Measurements from ENCODE around the gene JPH2. TPM values are rescaled to one million over a fixed set of nuclear protein-coding genes. Genes with fewer than 3 reads are reported as not detected.
"Not testable (repeated sequence)": the region's sequence is repeated elsewhere in the genome, so short reads cannot be mapped to it uniquely, and the experiment has no call there.

JPH2 gene
- total RNA-seq, 1 donor from 2014 or later, result 0.07 TPM

DNA sequence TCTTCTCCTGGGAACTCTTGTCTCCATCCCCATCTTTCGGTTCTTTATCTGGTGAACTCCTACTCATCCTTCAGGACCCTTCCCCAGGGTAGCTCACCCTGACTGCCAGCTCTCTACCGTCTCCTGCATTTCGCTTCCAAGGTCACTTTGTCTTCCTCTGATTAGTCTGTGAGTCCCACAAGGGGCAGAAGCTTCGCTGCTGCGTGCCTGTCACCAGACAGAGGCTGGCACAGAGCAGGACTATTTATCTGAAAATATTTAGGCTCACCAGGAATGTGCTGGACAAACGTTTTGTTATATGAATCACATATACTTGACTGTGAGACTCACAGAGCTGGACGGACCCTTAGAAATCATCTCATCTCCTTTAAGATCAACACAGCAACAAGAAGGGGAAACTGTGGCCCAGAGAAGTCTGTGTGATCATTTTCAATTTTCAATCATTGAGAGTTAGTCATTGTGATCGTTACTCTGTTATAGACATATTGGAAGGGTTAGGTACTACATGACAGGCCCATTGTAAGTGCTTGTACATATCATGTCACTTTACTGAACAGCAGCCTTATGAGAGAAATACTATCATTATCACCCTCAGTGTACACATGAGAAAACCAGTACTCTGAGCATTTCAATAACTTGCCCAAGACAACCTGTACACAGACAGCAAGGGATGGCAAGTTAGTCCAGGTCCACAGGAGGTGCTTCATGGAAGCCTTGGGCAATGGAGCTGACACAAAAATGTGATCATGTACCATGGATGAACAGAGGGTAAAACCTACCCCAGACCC lies 51.4 kb downstream of the JPH2 start:
- TF ChIP-seq, protein P1, sequence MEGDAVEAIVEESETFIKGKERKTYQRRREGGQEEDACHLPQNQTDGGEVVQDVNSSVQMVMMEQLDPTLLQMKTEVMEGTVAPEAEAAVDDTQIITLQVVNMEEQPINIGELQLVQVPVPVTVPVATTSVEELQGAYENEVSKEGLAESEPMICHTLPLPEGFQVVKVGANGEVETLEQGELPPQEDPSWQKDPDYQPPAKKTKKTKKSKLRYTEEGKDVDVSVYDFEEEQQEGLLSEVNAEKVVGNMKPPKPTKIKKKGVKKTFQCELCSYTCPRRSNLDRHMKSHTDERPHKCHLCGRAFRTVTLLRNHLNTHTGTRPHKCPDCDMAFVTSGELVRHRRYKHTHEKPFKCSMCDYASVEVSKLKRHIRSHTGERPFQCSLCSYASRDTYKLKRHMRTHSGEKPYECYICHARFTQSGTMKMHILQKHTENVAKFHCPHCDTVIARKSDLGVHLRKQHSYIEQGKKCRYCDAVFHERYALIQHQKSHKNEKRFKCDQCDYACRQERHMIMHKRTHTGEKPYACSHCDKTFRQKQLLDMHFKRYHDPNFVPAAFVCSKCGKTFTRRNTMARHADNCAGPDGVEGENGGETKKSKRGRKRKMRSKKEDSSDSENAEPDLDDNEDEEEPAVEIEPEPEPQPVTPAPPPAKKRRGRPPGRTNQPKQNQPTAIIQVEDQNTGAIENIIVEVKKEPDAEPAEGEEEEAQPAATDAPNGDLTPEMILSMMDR (conservative IDR thresholded peaks at IDR 0.05), result no peak
- Mint-ChIP-seq H3K36me3 (ENCODE audit: low read depth) (no peaks in the 10 kb centered on the region), H3K27ac (ENCODE audit: unreplicated experiment) (no peak overlapping the region)

DNA sequence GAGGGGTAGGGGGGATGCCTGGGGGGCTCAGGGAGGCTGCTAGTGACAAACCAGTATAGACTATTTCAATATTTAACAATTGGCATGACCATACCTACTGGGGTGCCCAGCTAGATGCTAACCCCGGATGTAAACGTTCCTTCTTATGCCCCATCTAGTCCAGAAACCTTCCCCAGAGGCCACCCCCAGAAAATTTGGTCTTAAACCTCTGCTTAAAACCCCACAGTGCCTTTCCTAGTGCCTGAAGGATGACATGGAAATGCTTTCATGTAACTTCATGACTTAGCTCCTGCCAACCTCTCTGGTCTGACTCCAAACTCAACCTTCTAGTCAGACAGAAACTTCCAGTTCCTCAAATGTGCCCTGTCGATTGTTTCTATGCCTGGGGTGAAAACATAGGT lies 52.0 kb downstream of the JPH2 start:
- H3K27me3 Mint-ChIP-seq (ENCODE audit: low read depth), result no peaks in the 10 kb centered on the region
- no peaks in the 10 kb centered on the region for H3K9me3 Mint-ChIP-seq
- TF ChIP-seq, protein P1 (conservative IDR thresholded peaks at IDR 0.05), result no peak
- H3K4me3 Mint-ChIP-seq, result no peak overlapping the region
- peaks cover 7% of the 10 kb centered on the region for H3K4me1 Mint-ChIP-seq
- no peaks in the 10 kb centered on the region for H3K36me3 Mint-ChIP-seq (ENCODE audit: low read depth)
- no peak overlapping the region for H3K27ac Mint-ChIP-seq (ENCODE audit: unreplicated experiment)
- DNase-seq (ENCODE audit: low read depth, low spot score), result no peak

More for the DNA sequence above, 51.4 kb downstream of the JPH2 start:
- Mint-ChIP-seq H3K4me3 (no peak overlapping the region), H3K27me3 (ENCODE audit: low read depth) (no peaks in the 10 kb centered on the region), H3K9me3 (no peaks in the 10 kb centered on the region), H3K4me1 (peaks cover 7% of the 10 kb centered on the region)
- DNase-seq (ENCODE audit: low read depth, low spot score), result no peak

DNA sequence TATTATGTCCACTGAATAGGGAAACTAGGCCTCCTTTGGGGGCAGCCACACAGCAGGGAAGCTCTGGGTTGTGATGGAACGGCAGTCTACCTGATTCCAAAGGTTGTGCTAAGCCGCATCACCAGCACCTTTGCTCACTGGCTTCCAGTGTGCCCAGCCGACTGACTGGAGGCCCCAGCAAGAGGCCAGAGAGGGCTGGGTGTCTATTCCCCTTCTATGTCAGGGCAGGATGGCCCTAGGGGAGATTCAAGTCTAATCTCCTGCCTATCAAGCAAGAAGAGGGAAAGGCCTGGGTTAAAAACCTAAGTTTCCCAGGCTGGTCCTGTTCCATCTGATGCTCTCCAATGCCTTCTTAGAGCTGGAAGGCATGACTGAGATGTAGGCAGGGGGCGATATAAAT lies 53.6 kb downstream of the JPH2 start:
- H3K4me1 Mint-ChIP-seq, result no peaks in the 10 kb centered on the region
- H3K9me3 Mint-ChIP-seq, result no peaks in the 10 kb centered on the region
- no peak for DNase-seq (ENCODE audit: low read depth, low spot score)
- H3K27me3 Mint-ChIP-seq (ENCODE audit: low read depth), result no peaks in the 10 kb centered on the region
- H3K36me3 Mint-ChIP-seq (ENCODE audit: low read depth), result no peaks in the 10 kb centered on the region
- no peak overlapping the region for H3K27ac Mint-ChIP-seq (ENCODE audit: unreplicated experiment)
- TF ChIP-seq, protein P1 (conservative IDR thresholded peaks at IDR 0.05), result no peak
- H3K4me3 Mint-ChIP-seq, result no peak overlapping the region

DNA sequence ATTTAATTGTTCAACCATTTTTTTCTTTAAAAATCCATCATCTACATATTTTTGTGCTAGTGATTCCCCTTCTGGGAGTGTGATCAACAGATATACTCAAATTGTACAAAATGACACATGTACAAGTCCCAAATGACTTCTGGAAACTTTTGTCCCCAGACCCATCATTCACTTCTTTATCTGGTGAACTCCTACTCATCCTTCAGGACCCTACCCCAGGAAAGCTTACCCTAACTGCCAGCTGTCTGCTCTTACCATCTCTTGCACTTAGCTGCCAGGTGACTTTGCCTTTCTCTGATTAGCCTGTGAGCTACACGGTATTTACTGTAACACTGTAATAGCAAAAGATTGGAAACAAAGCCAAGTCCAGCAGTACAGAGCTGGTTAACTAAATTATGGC lies 55.3 kb downstream of the JPH2 start:
- Mint-ChIP-seq H3K36me3 (ENCODE audit: low read depth) (no peaks in the 10 kb centered on the region), H3K4me1 (no peaks in the 10 kb centered on the region), H3K27me3 (ENCODE audit: low read depth) (no peaks in the 10 kb centered on the region), H3K9me3 (no peaks in the 10 kb centered on the region), H3K4me3 (no peak overlapping the region), H3K27ac (ENCODE audit: unreplicated experiment) (no peak overlapping the region)
- DNase-seq (ENCODE audit: low read depth, low spot score), result no peak
- TF ChIP-seq, protein P1 (conservative IDR thresholded peaks at IDR 0.05), result no peak

DNA sequence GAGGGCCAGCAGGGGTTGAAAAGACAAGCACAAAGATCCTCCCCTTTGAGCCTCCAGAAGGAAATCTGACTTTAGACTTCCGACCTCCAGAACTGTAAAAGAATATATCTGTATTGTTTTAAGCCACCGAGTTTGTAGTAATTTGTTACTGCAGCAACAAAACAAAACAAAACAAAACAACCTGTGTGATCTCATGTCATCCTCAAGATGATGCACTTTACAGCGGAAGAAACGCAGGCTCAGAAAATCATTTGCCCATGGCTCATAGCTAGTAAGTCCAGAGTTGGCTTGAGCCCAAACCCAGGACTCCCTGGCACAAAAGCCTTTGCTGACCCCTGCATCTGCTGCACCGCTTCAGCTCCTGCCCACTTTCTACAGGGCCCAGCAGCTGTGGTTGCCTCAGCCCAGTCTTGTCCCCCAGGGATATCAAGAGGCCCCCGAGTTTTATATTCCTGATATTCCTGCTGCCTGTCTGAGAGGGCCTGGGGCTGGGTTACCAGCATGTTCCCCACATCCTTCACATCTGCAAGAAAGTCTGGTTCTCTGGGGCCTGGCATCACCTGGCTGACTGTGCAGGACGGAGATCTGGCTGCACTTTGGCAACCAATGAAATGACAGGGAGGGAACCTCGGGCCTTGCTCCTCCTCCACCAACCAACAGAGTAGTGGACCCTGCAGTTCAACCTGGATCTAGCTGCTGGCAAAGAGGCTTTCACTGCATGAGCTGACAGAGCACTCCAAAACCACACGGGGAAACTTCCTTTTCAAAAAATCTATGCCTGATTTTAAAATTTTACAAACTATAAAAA lies 56.9 kb downstream of the JPH2 start:
- H3K4me1 Mint-ChIP-seq, result no peaks in the 10 kb centered on the region
- H3K27ac Mint-ChIP-seq (ENCODE audit: unreplicated experiment), result no peak overlapping the region
- H3K36me3 Mint-ChIP-seq (ENCODE audit: low read depth), result no peaks in the 10 kb centered on the region
- no peaks in the 10 kb centered on the region for H3K27me3 Mint-ChIP-seq (ENCODE audit: low read depth)
- no peak overlapping the region for H3K4me3 Mint-ChIP-seq
- DNase-seq (ENCODE audit: low read depth, low spot score), result no peak
- no peaks in the 10 kb centered on the region for H3K9me3 Mint-ChIP-seq
- TF ChIP-seq, protein P1 (conservative IDR thresholded peaks at IDR 0.05), result no peak

DNA sequence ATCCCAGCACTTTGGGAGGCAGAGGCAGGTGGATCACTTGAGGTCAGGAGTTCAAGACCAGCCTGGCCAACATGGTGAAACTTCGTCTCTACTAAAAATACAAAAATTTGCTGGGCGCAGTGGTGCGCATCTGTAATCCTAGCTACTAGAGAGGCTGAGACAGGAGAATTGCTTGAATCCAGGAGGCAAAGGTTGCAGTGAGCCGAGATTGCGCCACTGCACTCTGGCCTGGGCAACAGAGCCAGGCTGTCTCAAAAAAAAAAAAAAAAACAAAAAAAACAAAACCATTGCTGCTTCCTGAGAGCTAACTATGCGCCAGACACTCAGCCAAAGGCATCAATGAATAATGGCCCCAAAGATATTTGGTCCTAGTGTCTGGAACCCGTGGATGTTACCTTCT lies 57.7 kb downstream of the JPH2 start:
- not testable (repeated sequence) for H3K27me3 Mint-ChIP-seq (ENCODE audit: low read depth); H3K4me3 Mint-ChIP-seq; H3K9me3 Mint-ChIP-seq; H3K27ac Mint-ChIP-seq (ENCODE audit: unreplicated experiment); H3K4me1 Mint-ChIP-seq; H3K36me3 Mint-ChIP-seq (ENCODE audit: low read depth); DNase-seq (ENCODE audit: low read depth, low spot score)
